Sigmoid colon (tissue), 4 donors: ENCODE results near the gene POLR2A.

ENCODE experiments used
- EP300 ChIP-seq, 4 donors: sonication (generic); formaldehyde crosslinking; IDR thresholded peaks; one replicate each; pipeline ENCODE4 v1.6.1; 2017; ENCODE audit warnings: antibody characterized with exemption in 4 of 4
- POLR2A ChIP-seq, 2 donors: fragments of 450-650 bp; IDR thresholded peaks; one replicate each; pipeline ENCODE4 v1.6.1; 2016; ENCODE audit warnings: antibody characterized with exemption in 2 of 2, mild to moderate bottlenecking in 2 of 2, moderate library complexity in 2 of 2
- TF ChIP-seq, protein P1 (sequence below), 4 experiments: fragments of 450-650 bp in 3 of 4; fragments of 200-600 bp in 1 of 4; IDR thresholded peaks; one replicate each; pipeline ENCODE4 v1.5.1; 2016 to 2019; ENCODE audit warnings: antibody characterized with exemption in 4 of 4, mild to moderate bottlenecking in 3 of 4, moderate library complexity in 2 of 4

DNA sequence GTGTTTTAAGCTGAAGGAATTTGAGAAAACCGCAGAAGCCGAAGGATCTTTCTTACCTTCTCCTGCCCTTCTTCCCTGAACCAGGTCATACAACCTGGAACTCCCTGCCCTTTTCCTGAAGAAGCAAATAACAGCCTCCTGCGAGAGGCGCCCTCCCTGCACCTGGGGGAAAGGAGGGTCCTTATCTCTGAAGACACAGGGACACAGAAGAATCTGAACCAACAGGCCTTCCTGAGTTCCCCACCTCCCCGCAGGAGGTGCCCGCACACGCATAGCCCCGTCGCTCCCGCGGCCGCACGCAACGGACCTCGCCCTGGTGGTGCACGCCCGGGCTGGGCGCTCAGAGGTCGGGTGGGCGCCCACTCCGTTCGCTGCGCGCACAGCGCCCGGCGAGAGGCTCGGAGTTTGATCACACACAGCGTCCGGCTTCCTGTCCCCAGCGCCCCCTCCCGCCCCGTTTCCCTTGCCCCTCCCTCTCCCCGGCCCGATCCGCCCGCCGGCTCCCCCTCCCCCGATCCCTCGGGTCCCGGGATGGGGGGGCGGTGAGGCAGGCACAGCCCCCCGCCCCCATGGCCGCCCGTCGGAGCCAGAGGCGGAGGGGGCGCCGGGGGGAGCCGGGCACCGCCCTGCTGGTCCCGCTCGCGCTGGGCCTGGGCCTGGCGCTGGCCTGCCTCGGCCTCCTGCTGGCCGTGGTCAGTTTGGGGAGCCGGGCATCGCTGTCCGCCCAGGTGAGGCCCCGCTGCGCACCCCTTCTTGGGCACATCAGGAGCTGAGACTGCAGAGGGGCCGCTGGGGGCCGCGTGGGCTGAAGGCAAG, 64.6 kb downstream of the POLR2A start, which contains the start of gene TNFSF12:
- TF ChIP-seq POLR2A (IDR thresholded peaks at IDR 0.05) (no peak), EP300 (IDR thresholded peaks at IDR 0.05) (no peak)
- TF ChIP-seq, protein P1, sequence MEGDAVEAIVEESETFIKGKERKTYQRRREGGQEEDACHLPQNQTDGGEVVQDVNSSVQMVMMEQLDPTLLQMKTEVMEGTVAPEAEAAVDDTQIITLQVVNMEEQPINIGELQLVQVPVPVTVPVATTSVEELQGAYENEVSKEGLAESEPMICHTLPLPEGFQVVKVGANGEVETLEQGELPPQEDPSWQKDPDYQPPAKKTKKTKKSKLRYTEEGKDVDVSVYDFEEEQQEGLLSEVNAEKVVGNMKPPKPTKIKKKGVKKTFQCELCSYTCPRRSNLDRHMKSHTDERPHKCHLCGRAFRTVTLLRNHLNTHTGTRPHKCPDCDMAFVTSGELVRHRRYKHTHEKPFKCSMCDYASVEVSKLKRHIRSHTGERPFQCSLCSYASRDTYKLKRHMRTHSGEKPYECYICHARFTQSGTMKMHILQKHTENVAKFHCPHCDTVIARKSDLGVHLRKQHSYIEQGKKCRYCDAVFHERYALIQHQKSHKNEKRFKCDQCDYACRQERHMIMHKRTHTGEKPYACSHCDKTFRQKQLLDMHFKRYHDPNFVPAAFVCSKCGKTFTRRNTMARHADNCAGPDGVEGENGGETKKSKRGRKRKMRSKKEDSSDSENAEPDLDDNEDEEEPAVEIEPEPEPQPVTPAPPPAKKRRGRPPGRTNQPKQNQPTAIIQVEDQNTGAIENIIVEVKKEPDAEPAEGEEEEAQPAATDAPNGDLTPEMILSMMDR (IDR thresholded peaks at IDR 0.05) = peak in 2 of 4 experiments; percentile 10 to 22
